H9 (cell line): ENCODE results near the gene SLC7A11. TPM values are rescaled to one million over a fixed set of nuclear protein-coding genes. Genes with fewer than 3 reads are reported as not detected.

ENCODE experiments used
- DNase-seq: peaks from one replicate; pipeline ENCODE4 v3.0.0-alpha.2; 2017
- H2AFZ ChIP-seq: one replicate; pipeline ENCODE4 v1.6.1; 2013; ENCODE audit warnings: mild to moderate bottlenecking, low read length, control low read depth, moderate library complexity
- H2AK5ac ChIP-seq: 2 replicates; pipeline ENCODE4 v1.6.1; 2013; ENCODE audit warnings: low read length, control low read depth, mixed read lengths; ENCODE audit not compliant: insufficient read length
- H2BK120ac ChIP-seq: one replicate; pipeline ENCODE4 v1.6.1; 2013; ENCODE audit warnings: low read depth, mild to moderate bottlenecking, low read length, control low read depth, inconsistent platforms; ENCODE audit not compliant: poor library complexity, severe bottlenecking
- H2BK12ac ChIP-seq: 2 replicates; pipeline ENCODE4 v1.6.1; 2013; ENCODE audit warnings: low read length, control low read depth, mixed read lengths, low read depth; ENCODE audit not compliant: insufficient read length
- H2BK15ac ChIP-seq: 2 replicates; pipeline ENCODE4 v1.6.1; 2013; ENCODE audit warnings: low read depth, low read length, control low read depth
- H2BK20ac ChIP-seq: one replicate; pipeline ENCODE4 v1.6.1; 2013; ENCODE audit warnings: low read depth, mild to moderate bottlenecking, low read length, control low read depth, inconsistent platforms; ENCODE audit not compliant: poor library complexity, severe bottlenecking
- H2BK5ac ChIP-seq: 2 replicates; pipeline ENCODE4 v1.6.1; 2013; ENCODE audit warnings: low read length, control low read depth, mixed read lengths; ENCODE audit not compliant: insufficient read length
- H3K14ac ChIP-seq: 2 replicates; pipeline ENCODE4 v1.6.1; 2013; ENCODE audit warnings: low read length, control low read depth; ENCODE audit not compliant: insufficient read depth
- H3K18ac ChIP-seq: 2 replicates; pipeline ENCODE4 v1.6.1; 2013; ENCODE audit warnings: low read depth, mild to moderate bottlenecking, mixed read lengths, low read length, control low read depth; ENCODE audit not compliant: insufficient read length
- H3K23ac ChIP-seq: 2 replicates; pipeline ENCODE4 v1.6.1; 2013; ENCODE audit warnings: low read length, control low read depth, mixed read lengths, low read depth; ENCODE audit not compliant: insufficient read length
- H3K23me2 ChIP-seq: 2 replicates; pipeline ENCODE4 v1.6.1; 2013; ENCODE audit warnings: low read depth, mild to moderate bottlenecking, mixed read lengths, low read length, control low read depth; ENCODE audit not compliant: insufficient read length, poor library complexity, severe bottlenecking
- H3K27ac ChIP-seq: 2 replicates; pipeline ENCODE4 v1.5.1; 2013; ENCODE audit warnings: low read length, control low read depth, mixed read lengths, low read depth; ENCODE audit not compliant: insufficient read length
- H3K27me3 ChIP-seq: 2 replicates; pipeline ENCODE4 v1.6.1; 2013; ENCODE audit warnings: low read length, control low read depth, inconsistent platforms; ENCODE audit not compliant: insufficient read depth
- H3K4ac ChIP-seq: 2 replicates; pipeline ENCODE4 v1.6.1; 2013; ENCODE audit warnings: low read depth, mild to moderate bottlenecking, control low read depth, inconsistent platforms, low read length, moderate library complexity
- H3K4me1 ChIP-seq: 2 replicates; pipeline ENCODE4 v1.6.1; 2013; ENCODE audit warnings: low read length, control low read depth, inconsistent platforms; ENCODE audit not compliant: insufficient read depth
- H3K4me2 ChIP-seq: 2 replicates; pipeline ENCODE4 v1.6.1; 2013; ENCODE audit warnings: low read length, control low read depth, mixed read lengths; ENCODE audit not compliant: insufficient read length, insufficient read depth
- H3K56ac ChIP-seq: 2 replicates; pipeline ENCODE4 v1.6.1; 2013; ENCODE audit warnings: low read depth, mild to moderate bottlenecking, mixed read lengths, low read length, control low read depth; ENCODE audit not compliant: insufficient read length
- H3K79me1 ChIP-seq: 2 replicates; pipeline ENCODE4 v1.6.1; 2013; ENCODE audit warnings: low read depth, mild to moderate bottlenecking, moderate library complexity, low read length, control low read depth, inconsistent platforms; ENCODE audit not compliant: insufficient read depth, poor library complexity, severe bottlenecking
- H3K79me2 ChIP-seq: 2 replicates; pipeline ENCODE4 v1.6.1; 2013; ENCODE audit warnings: low read length, control low read depth, inconsistent platforms; ENCODE audit not compliant: insufficient read depth
- H3K9ac ChIP-seq: 2 replicates; pipeline ENCODE4 v1.6.1; 2013; ENCODE audit warnings: low read length, control low read depth, mixed read lengths; ENCODE audit not compliant: insufficient read length; ENCODE audit errors: extremely low read depth
- H3K9me3 ChIP-seq: one replicate; pipeline ENCODE4 v1.6.1; 2013; ENCODE audit warnings: low read depth, low read length, inconsistent platforms; ENCODE audit not compliant: control insufficient read depth
- H3T11ph ChIP-seq: one replicate; pipeline ENCODE4 v1.6.1; 2013; ENCODE audit warnings: mild to moderate bottlenecking, low read length, control low read depth, inconsistent platforms
- H4K20me1 ChIP-seq: one replicate; pipeline ENCODE4 v1.6.1; 2013; ENCODE audit not compliant: control insufficient read depth, insufficient read length, insufficient read depth
- H4K5ac ChIP-seq: 2 replicates; pipeline ENCODE4 v1.6.1; 2013; ENCODE audit warnings: low read depth, mild to moderate bottlenecking, mixed read lengths, low read length, control low read depth; ENCODE audit not compliant: insufficient read length
- H4K8ac ChIP-seq: replicated peaks from 2 replicates; pipeline ENCODE4 v1.6.1; 2013; ENCODE audit warnings: low read length, control low read depth, mixed read lengths, low read depth; ENCODE audit not compliant: insufficient read length
- H4K91ac ChIP-seq: 2 replicates; pipeline ENCODE4 v1.6.1; 2013; ENCODE audit warnings: low read depth, mild to moderate bottlenecking, moderate library complexity, mixed read lengths, low read length, control low read depth; ENCODE audit not compliant: insufficient read length
- H3K27ac Mint-ChIP-seq, 3 experiments: 2 replicates in 2 of 3; 3 replicates in 1 of 3; pipeline ENCODE4 v1.8.0; 2020 to 2021; ENCODE audit warnings: mixed read lengths in 3 of 3, mild to moderate bottlenecking in 1 of 3, moderate library complexity in 1 of 3
- H3K27me3 Mint-ChIP-seq: 2 replicates; pipeline ENCODE4 v1.8.0; 2021; ENCODE audit warnings: low read depth, mild to moderate bottlenecking, moderate library complexity, mixed read lengths
- H3K36me3 Mint-ChIP-seq, 3 experiments: 2 replicates in 2 of 3; 3 replicates in 1 of 3; pipeline ENCODE4 v1.8.0; 2020 to 2021; ENCODE audit warnings: low read depth in 3 of 3, mixed read lengths in 3 of 3; ENCODE audit not compliant: insufficient read depth in 1 of 3
- H3K4me1 Mint-ChIP-seq, 2 experiments: 2 replicates each; pipeline ENCODE4 v1.8.0; 2020; ENCODE audit warnings: mixed read lengths in 2 of 2
- H3K4me3 Mint-ChIP-seq, 2 experiments: 2 replicates in 1 of 2; 3 replicates in 1 of 2; pipeline ENCODE4 v1.8.0; 2020 to 2021; ENCODE audit warnings: mild to moderate bottlenecking in 2 of 2, mixed read lengths in 2 of 2, moderate library complexity in 1 of 2
- H3K9me3 Mint-ChIP-seq, 2 experiments: 2 replicates in 1 of 2; 3 replicates in 1 of 2; pipeline ENCODE4 v1.8.0; 2020; ENCODE audit warnings: mild to moderate bottlenecking in 2 of 2, mixed read lengths in 2 of 2, moderate library complexity in 1 of 2
- CTCF ChIP-seq: fragments of 200-600 bp; sonication (generic); conservative IDR thresholded peaks from 3 replicates; pipeline ENCODE4 v1.8.0; 2021; ENCODE audit warnings: antibody characterized with exemption, mild to moderate bottlenecking
- WGBS: extraction: QIAGEN DNeasy Blood & Tissue Kit; methylation state at CpG from one replicate; pipeline ENCODE4 v1.1.7; 2013; ENCODE audit warnings: missing lambda C conversion rate, low lambda C conversion rate, mixed read lengths; ENCODE audit not compliant: insufficient read length; ENCODE audit errors: extremely low coverage; 5-methylcytosine and 5-hydroxymethylcytosine counted together
- total RNA-seq: library from RNA; stranded (reverse); gene quantifications from 2 replicates; pipeline ENCODE4 v1.2.1, GENCODE V29; 2021

Gene SLC7A11
- total RNA-seq, 1 experiment from 2014 or later = 19.8 TPM

GRCh38 chr4:138248058-138248457, 5.9 kb upstream of the SLC7A11 start:
- no peaks in the 10 kb centered on the region for H3K9me3 ChIP-seq
- no peaks in the 10 kb centered on the region; the same call in 1 of the 2 replicates for H3K4me1 ChIP-seq
- H4K20me1 ChIP-seq = no peaks in the 10 kb centered on the region
- no peak overlapping the region for H3K9ac ChIP-seq
- H2AFZ ChIP-seq = no peak overlapping the region
- no peak overlapping the region for H3T11ph ChIP-seq
- no peak overlapping the region for H3K4ac ChIP-seq
- no peak overlapping the region for H4K8ac ChIP-seq
- peaks cover 10% of the 10 kb centered on the region in 2 experiments for H3K4me1 Mint-ChIP-seq
- H3K79me2 ChIP-seq = no peaks in the 10 kb centered on the region
- H4K5ac ChIP-seq = no peak overlapping the region
- no peak overlapping the region for H2BK5ac ChIP-seq
- no peak overlapping the region for H2BK12ac ChIP-seq
- no peaks in the 10 kb centered on the region for H3K9me3 Mint-ChIP-seq
- no peak for DNase-seq
- no peak overlapping the region for H3K14ac ChIP-seq
- H3K36me3 Mint-ChIP-seq = no peaks in the 10 kb centered on the region
- H3K4me3 Mint-ChIP-seq = no peak overlapping the region
- no peaks in the 10 kb centered on the region for H3K27me3 ChIP-seq
- H3K23ac ChIP-seq = no peak overlapping the region
- H3K79me1 ChIP-seq = no peaks in the 10 kb centered on the region
- H3K18ac ChIP-seq = no peak overlapping the region
- no peak overlapping the region for H2BK20ac ChIP-seq
- TF ChIP-seq CTCF = no peak
- no peak overlapping the region for H3K27ac ChIP-seq
- no peak overlapping the region for H2BK120ac ChIP-seq
- H3K23me2 ChIP-seq = no peaks in the 10 kb centered on the region
- H3K56ac ChIP-seq = no peak overlapping the region
- no peak overlapping the region for H4K91ac ChIP-seq
- no peak overlapping the region; a peak in 1 of 7 replicates for H3K27ac Mint-ChIP-seq
- H3K27me3 Mint-ChIP-seq = no peaks in the 10 kb centered on the region
- no peak overlapping the region for H3K4me2 ChIP-seq
- H2AK5ac ChIP-seq = no peak overlapping the region
- WGBS = no CpG with 5 or more reads among the region's 2 CpGs
- no peak overlapping the region for H2BK15ac ChIP-seq
